ENCODE measurements around the gene IFIT5.

DNA sequence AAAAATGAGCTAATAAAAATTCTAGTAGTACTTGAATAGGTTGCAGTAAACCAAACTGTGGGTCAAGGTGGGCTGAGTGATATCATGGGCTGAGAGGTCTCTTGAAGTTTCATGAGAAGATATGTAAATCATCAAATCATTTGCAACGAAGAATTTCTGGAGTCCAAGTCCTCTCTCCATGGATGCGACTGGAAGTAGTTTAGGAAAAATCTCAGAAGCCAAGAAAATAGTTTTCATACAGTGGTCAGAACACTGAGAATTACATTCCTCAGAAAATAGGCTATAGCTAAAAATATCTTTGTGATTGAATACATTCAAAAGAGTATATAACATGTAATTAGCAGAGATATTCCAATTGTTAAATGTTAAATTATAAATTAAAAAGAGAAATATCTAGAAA is 25.6 kb upstream of the IFIT5 start:
- TF ChIP-seq POLR2A (IDR thresholded peaks at IDR 0.05; ENCODE audit: low read length), result no peak
- no peak for TF ChIP-seq GATA1 (IDR thresholded peaks at IDR 0.05; ENCODE audit: low read depth, low read length)
